Fibroblast of skin of right biceps (primary cell): ENCODE measurements around the gene ZNF277.

Experiments
- DNase-seq: peaks from one replicate; pipeline ENCODE4 v3.0.0-alpha.2; 2013

The ZNF277 gene

GRCh38 chr7:112206238-112206990 is at the start of gene ZNF277, which contains the start of gene DOCK4:
TSS of gene ZNF277 (plus strand) at chr7:112206695. CDS start at chr7:112206717, 22 bp downstream.
TSS of gene DOCK4 (minus strand) at chr7:112206399. CDS start at chr7:112206138, 261 bp downstream.
- DNase-seq: peak; percentile 99

- DNase-seq: peak; percentile 89
Measured at GRCh38 chr7:112157072-112157471, 49.4 kb upstream of the ZNF277 start.

GRCh38 chr7:112159351-112159750 is 47.1 kb upstream of the ZNF277 start:
- DNase-seq: no peak

GRCh38 chr7:112160130-112160770 is 46.2 kb upstream of the ZNF277 start:
- DNase-seq: peak; percentile 20

GRCh38 chr7:112160771-112161150 is 45.7 kb upstream of the ZNF277 start:
- DNase-seq: no peak

- peak; percentile 6 for DNase-seq
Measured at GRCh38 chr7:112161253-112162141, 45.0 kb upstream of the ZNF277 start.

- peak; percentile 74 for DNase-seq
Measured at GRCh38 chr7:112162142-112162766, 44.2 kb upstream of the ZNF277 start.

- no peak for DNase-seq
Measured at GRCh38 chr7:112162784-112163506, 43.5 kb upstream of the ZNF277 start.

- DNase-seq: no peak
Measured at GRCh38 chr7:112167147-112167546, 39.3 kb upstream of the ZNF277 start.

- DNase-seq: no peak
Measured at GRCh38 chr7:112168915-112169314, 37.6 kb upstream of the ZNF277 start.

- no peak for DNase-seq
Measured at GRCh38 chr7:112171673-112172072, 34.8 kb upstream of the ZNF277 start.

- DNase-seq: peak; percentile 7
Measured at GRCh38 chr7:112172870-112173567, 33.5 kb upstream of the ZNF277 start.

GRCh38 chr7:112173568-112173905 is 33.0 kb upstream of the ZNF277 start:
- DNase-seq: no peak

GRCh38 chr7:112174192-112174591 is 32.3 kb upstream of the ZNF277 start:
- DNase-seq: no peak

GRCh38 chr7:112176241-112176640 is 30.3 kb upstream of the ZNF277 start:
- DNase-seq: no peak

GRCh38 chr7:112176693-112177415 is 29.6 kb upstream of the ZNF277 start:
- DNase-seq: no peak

GRCh38 chr7:112180223-112180622 is 26.3 kb upstream of the ZNF277 start:
- no peak for DNase-seq

GRCh38 chr7:112182749-112183148 is 23.7 kb upstream of the ZNF277 start:
- no peak for DNase-seq

GRCh38 chr7:112183266-112183665 is 23.2 kb upstream of the ZNF277 start:
- DNase-seq: no peak

- no peak for DNase-seq
Measured at GRCh38 chr7:112184455-112184854, 22.0 kb upstream of the ZNF277 start.
